Osteocyte (in vitro differentiated cells): Measurements from ENCODE around the gene EHMT1. TPM values are rescaled to one million over a fixed set of nuclear protein-coding genes. Genes with fewer than 3 reads are reported as not detected.

Experiments used
- DNase-seq: peaks from one replicate; pipeline ENCODE4 v3.0.0; 2021; ENCODE audit warnings: mixed read lengths; ENCODE audit not compliant: unreplicated experiment; ENCODE audit errors: extremely low spot score
- H3K27ac Mint-ChIP-seq: one replicate; pipeline ENCODE4 v1.8.0; 2021; ENCODE audit warnings: mild to moderate bottlenecking, mixed read lengths; ENCODE audit not compliant: unreplicated experiment
- H3K27me3 Mint-ChIP-seq: one replicate; pipeline ENCODE4 v1.8.0; 2021; ENCODE audit warnings: mixed read lengths; ENCODE audit not compliant: unreplicated experiment
- H3K36me3 Mint-ChIP-seq: one replicate; pipeline ENCODE4 v1.8.0; 2021; ENCODE audit warnings: mixed read lengths; ENCODE audit not compliant: unreplicated experiment
- H3K4me1 Mint-ChIP-seq: one replicate; pipeline ENCODE4 v1.8.0; 2021; ENCODE audit warnings: mixed read lengths; ENCODE audit not compliant: unreplicated experiment
- H3K4me3 Mint-ChIP-seq: one replicate; pipeline ENCODE4 v1.8.0; 2021; ENCODE audit warnings: mild to moderate bottlenecking, moderate library complexity, mixed read lengths; ENCODE audit not compliant: unreplicated experiment
- H3K9me3 Mint-ChIP-seq: one replicate; pipeline ENCODE4 v1.8.0; 2021; ENCODE audit warnings: mixed read lengths; ENCODE audit not compliant: unreplicated experiment
- total RNA-seq: library from RNA; stranded (reverse); gene quantifications from 2 replicates; pipeline ENCODE4 v1.2.1, GENCODE V29; 2021
- TF ChIP-seq, protein P1 (sequence below): fragments of 200-600 bp; sonication (generic); IDR thresholded peaks from 2 replicates; pipeline ENCODE4 v1.5.0; 2021; ENCODE audit warnings: antibody characterized with exemption, mild to moderate bottlenecking, moderate library complexity

Gene EHMT1
- total RNA-seq, 1 donor from 2014 or later, result 88.6 TPM

DNA sequence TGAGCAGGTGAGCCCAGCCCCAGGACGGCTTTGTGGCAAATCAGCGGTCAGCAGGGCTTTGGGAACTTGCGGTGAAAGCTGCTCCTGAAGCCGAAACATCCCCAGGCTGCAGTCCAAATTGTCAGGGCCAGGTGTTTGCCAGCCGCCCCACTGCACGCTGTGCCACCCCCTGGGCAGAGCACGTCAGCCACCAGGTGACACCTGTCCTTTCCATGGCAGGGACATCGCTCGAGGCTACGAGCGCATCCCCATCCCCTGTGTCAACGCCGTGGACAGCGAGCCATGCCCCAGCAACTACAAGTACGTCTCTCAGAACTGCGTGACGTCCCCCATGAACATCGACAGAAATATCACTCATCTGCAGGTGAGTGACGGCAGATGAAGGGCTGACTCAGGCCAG, 194.4 kb downstream of the EHMT1 start:
- DNase-seq, result no peak
- H3K9me3 Mint-ChIP-seq, result no peaks in the 10 kb centered on the region
- H3K27me3 Mint-ChIP-seq, result no peaks in the 10 kb centered on the region
- H3K36me3 Mint-ChIP-seq, result peaks cover 42% of the 10 kb centered on the region
- TF ChIP-seq, protein P1, sequence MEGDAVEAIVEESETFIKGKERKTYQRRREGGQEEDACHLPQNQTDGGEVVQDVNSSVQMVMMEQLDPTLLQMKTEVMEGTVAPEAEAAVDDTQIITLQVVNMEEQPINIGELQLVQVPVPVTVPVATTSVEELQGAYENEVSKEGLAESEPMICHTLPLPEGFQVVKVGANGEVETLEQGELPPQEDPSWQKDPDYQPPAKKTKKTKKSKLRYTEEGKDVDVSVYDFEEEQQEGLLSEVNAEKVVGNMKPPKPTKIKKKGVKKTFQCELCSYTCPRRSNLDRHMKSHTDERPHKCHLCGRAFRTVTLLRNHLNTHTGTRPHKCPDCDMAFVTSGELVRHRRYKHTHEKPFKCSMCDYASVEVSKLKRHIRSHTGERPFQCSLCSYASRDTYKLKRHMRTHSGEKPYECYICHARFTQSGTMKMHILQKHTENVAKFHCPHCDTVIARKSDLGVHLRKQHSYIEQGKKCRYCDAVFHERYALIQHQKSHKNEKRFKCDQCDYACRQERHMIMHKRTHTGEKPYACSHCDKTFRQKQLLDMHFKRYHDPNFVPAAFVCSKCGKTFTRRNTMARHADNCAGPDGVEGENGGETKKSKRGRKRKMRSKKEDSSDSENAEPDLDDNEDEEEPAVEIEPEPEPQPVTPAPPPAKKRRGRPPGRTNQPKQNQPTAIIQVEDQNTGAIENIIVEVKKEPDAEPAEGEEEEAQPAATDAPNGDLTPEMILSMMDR, result no peak
- H3K27ac Mint-ChIP-seq, result no peak overlapping the region
- no peak overlapping the region for H3K4me3 Mint-ChIP-seq
- no peaks in the 10 kb centered on the region for H3K4me1 Mint-ChIP-seq

DNA sequence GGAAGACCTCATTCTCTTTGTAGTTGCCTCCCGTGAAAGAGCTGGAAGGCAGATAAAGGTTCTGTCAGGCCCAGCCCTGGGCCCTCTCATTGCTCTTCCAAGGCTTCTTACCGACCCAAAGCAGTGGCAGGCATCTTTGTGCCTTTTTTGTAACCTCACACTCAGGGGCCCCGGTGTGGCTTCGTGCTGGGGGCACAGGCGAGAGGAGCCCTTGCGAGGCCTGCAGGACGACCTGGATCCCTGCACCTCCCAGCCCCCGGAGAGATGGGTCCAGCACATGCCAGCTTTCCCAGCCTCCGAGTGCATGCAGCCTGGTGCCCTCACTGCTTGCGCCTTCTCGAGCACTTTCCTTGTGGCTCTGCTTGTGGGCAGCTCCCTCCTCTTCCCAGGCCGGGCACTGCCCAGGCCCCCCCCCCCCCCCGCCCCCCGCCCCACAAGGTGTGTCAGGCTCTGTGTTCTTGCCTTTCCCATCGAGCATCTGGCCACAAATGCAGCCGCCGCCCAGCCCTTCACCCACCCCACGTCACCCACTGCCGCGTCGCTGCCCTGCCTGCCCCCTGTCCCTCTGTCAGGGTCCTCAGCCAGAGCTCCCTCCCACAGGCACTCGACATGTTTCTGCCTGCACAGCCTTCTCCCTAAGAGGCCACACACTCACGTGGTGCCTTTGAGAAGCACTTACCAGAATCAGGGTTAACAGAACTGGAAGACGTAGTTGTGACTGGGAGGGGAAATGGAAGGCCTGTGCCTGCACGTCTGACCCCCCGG, 195.0 kb downstream of the EHMT1 start:
- Mint-ChIP-seq H3K27ac (no peak overlapping the region), H3K27me3 (no peaks in the 10 kb centered on the region), H3K9me3 (no peaks in the 10 kb centered on the region), H3K4me1 (no peaks in the 10 kb centered on the region), H3K4me3 (no peak overlapping the region), H3K36me3 (peaks cover 44% of the 10 kb centered on the region)
- TF ChIP-seq, protein P1, result no peak
- DNase-seq, result no peak

DNA sequence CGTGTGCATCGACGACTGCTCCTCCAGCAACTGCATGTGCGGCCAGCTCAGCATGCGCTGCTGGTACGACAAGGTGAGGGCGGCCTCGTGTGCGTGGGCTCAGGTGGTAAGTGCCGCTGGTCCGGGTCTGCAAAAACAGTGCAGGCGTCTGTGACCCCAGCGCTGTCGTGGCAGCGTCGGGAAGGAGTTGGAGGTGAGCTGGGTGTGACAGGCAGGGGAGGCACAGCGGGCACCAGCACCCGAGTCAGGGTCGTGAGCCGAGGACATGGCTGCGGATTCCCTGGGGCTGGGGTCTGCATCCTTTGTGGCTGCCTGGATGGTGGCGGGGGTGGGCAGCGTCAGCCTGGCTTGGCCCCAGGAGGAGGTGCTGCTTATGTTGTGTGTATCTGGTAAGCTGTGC, 195.6 kb downstream of the EHMT1 start:
- H3K4me3 Mint-ChIP-seq, result no peak overlapping the region
- DNase-seq, result no peak
- H3K36me3 Mint-ChIP-seq, result peaks cover 44% of the 10 kb centered on the region
- H3K27ac Mint-ChIP-seq, result no peak overlapping the region
- TF ChIP-seq, protein P1, result no peak
- no peaks in the 10 kb centered on the region for H3K4me1 Mint-ChIP-seq
- H3K9me3 Mint-ChIP-seq, result no peaks in the 10 kb centered on the region
- H3K27me3 Mint-ChIP-seq, result no peaks in the 10 kb centered on the region

DNA sequence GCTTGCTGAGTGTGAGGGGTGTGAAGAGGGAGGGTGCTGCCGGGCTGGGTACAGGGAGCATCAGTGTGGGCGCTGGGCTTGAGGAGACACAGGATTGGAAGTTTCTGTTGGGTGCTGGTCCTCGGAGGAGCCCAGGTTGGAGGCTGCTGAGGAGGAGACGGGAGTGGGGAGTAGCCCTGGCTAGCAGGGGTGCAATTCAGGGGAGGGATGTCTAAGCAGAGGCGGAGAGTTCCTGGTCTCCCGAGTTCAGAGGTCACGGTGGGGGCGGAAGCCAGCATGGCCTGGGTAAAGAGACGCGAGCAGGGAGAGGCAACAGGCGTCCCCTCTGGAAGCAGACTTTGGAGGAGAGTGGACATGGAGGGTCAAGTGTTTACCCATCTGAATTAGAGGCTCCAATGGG, 196.0 kb downstream of the EHMT1 start:
- DNase-seq, result no peak
- TF ChIP-seq, protein P1, result no peak
- H3K27ac Mint-ChIP-seq, result no peak overlapping the region
- H3K4me3 Mint-ChIP-seq, result no peak overlapping the region
- no peaks in the 10 kb centered on the region for H3K27me3 Mint-ChIP-seq
- H3K4me1 Mint-ChIP-seq, result no peaks in the 10 kb centered on the region
- no peaks in the 10 kb centered on the region for H3K9me3 Mint-ChIP-seq
- H3K36me3 Mint-ChIP-seq, result peaks cover 44% of the 10 kb centered on the region

DNA sequence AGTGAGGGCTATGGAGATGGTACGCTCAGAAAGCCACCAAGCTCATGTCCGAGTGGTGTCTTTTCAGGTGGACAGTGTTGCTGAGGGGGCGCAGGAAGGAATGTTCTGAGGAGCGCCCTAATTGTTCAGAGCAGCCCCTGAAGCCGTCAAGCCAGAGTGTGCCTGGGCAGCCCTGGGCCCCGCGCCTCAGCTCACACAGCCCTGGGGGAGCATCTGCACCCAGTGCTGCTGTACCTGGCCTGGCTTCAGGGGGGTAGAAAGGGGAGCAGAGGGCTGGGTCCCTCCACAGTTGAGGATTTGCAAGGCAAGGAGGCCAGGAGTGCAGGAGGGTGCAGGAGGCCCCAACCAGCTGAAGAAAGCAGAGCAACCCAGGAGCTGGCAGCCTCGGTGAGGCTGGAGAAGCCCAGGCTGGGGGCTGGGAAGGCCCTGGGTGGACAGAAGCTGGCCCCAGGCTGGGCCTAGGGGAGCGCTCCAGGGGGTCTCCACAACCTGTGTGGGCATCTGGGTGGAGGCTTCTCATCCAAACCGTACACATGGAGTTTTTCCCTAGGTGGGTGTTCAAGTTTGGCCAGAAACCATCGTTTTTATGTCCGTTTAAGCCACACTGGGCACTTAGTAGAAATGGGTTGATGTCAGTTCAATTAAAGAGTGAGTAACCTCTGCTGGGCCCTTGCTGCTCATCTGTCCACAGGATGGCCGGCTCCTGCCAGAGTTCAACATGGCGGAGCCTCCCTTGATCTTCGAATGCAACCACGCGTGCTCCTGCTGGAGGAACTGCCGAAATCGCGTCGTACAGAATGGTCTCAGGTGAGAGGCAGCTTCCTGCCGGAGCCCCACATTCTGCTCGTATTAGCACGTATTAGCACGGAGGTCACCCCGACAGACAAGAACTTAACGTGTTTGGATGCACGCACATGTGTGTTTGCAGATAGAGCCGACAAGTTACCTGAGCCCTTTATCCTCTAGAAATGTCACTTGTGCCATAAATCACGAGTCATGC, 196.8 kb downstream of the EHMT1 start:
- H3K27me3 Mint-ChIP-seq, result no peaks in the 10 kb centered on the region
- H3K27ac Mint-ChIP-seq, result no peak overlapping the region
- H3K9me3 Mint-ChIP-seq, result no peaks in the 10 kb centered on the region
- DNase-seq, result no peak
- TF ChIP-seq, protein P1, result no peak
- peaks cover 47% of the 10 kb centered on the region for H3K36me3 Mint-ChIP-seq
- H3K4me1 Mint-ChIP-seq, result no peaks in the 10 kb centered on the region
- no peak overlapping the region for H3K4me3 Mint-ChIP-seq
